IMR-90 (cell line): ENCODE data around the gene SELENOM.

ENCODE experiments used
- BHLHE40 ChIP-seq: fragments of 150-350 bp; IDR thresholded peaks from 2 replicates; pipeline ENCODE4 v1.6.1; 2016; ENCODE audit warnings: mild to moderate bottlenecking, low read depth, low read length
- CEBPB ChIP-seq: IDR thresholded peaks from 2 replicates; pipeline ENCODE4 v1.6.1; 2012; ENCODE audit warnings: low read depth, low read length, improper control_type of control experiment
- CHD1 ChIP-seq: IDR thresholded peaks from 2 replicates; pipeline ENCODE4 v1.6.1; 2012; ENCODE audit warnings: low read depth, low read length, improper control_type of control experiment
- MAFK ChIP-seq: IDR thresholded peaks from 2 replicates; pipeline ENCODE4 v1.6.1; 2012; ENCODE audit warnings: low read depth, low read length, improper control_type of control experiment
- MAZ ChIP-seq: IDR thresholded peaks from 2 replicates; pipeline ENCODE4 v1.6.1; 2012; ENCODE audit warnings: low read depth, mild to moderate bottlenecking, low read length, improper control_type of control experiment, moderate library complexity, borderline replicate concordance
- MXI1 ChIP-seq: IDR thresholded peaks from 2 replicates; pipeline ENCODE4 v1.6.1; 2012; ENCODE audit warnings: low read depth, mild to moderate bottlenecking, low read length, moderate library complexity, borderline replicate concordance
- POLR2A ChIP-seq: IDR thresholded peaks from 2 replicates; pipeline ENCODE4 v1.6.1; 2012; ENCODE audit warnings: mild to moderate bottlenecking, low read depth, low read length
- RCOR1 ChIP-seq: IDR thresholded peaks from 2 replicates; pipeline ENCODE4 v1.6.1; 2012; ENCODE audit warnings: mild to moderate bottlenecking, low read length, improper control_type of control experiment; ENCODE audit not compliant: insufficient replicate concordance
- RFX5 ChIP-seq: IDR thresholded peaks from 2 replicates; pipeline ENCODE4 v1.8.0; 2012; ENCODE audit warnings: low read depth, mild to moderate bottlenecking, low read length, moderate library complexity
- SMC3 ChIP-seq: fragments of 150-350 bp; IDR thresholded peaks from 2 replicates; pipeline ENCODE4 v1.6.1; 2016; ENCODE audit warnings: low read depth, mild to moderate bottlenecking, antibody characterized with exemption, low read length, moderate library complexity
- TF ChIP-seq, protein P1 (sequence below): conservative IDR thresholded peaks from 2 replicates; pipeline ENCODE4 v1.5.1; 2012; ENCODE audit warnings: mild to moderate bottlenecking, low read depth, low read length, improper control_type of control experiment
- TF ChIP-seq, protein P2 (sequence below): fragments of 150-350 bp; IDR thresholded peaks from 2 replicates; pipeline ENCODE4 v1.6.1; 2017; ENCODE audit warnings: mild to moderate bottlenecking, antibody characterized with exemption, low read length, low read depth

DNA sequence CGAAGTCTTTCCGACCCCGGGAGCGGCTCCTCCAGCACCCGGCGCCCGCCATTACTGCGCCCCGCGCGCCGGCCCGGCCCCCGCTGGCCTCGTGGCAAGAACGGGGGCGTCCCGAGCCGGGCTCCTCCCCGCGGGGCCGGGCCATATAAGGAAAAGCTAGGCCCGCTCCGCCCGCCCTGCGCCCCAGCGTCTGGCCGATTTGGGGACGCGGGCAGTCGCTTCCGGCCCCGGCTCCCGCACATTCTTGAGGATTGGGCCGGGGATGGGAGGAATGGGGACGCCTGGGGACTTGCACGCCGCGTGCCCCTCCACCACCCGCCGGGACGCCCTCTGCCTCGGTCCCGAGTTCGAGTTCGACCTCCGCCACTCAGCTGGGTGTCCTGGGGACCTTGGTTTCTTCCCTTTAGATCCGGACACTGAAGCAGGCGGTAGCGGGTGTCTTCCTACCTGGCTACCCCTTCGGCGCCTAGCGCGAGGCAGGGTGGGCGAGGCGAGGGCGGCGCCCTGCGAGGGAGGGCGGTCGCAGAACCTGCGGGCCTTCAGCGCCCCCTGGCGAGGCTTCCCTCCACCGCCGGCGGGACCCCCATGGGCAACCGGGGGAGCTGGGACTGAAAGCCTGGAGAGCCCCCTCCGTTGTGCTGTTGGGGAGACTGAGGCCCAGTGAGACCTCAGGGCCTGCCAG is 22.4 kb downstream of the SELENOM start:
- TF ChIP-seq, protein P1, sequence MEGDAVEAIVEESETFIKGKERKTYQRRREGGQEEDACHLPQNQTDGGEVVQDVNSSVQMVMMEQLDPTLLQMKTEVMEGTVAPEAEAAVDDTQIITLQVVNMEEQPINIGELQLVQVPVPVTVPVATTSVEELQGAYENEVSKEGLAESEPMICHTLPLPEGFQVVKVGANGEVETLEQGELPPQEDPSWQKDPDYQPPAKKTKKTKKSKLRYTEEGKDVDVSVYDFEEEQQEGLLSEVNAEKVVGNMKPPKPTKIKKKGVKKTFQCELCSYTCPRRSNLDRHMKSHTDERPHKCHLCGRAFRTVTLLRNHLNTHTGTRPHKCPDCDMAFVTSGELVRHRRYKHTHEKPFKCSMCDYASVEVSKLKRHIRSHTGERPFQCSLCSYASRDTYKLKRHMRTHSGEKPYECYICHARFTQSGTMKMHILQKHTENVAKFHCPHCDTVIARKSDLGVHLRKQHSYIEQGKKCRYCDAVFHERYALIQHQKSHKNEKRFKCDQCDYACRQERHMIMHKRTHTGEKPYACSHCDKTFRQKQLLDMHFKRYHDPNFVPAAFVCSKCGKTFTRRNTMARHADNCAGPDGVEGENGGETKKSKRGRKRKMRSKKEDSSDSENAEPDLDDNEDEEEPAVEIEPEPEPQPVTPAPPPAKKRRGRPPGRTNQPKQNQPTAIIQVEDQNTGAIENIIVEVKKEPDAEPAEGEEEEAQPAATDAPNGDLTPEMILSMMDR: peak; percentile 75
- TF ChIP-seq POLR2A (peak; percentile 57; the same call in 1 of the 2 replicates), MAFK (no peak), MXI1 (no peak), RFX5 (no peak), CHD1 (no peak), MAZ (peak; percentile 85), CEBPB (no peak), SMC3 (peak; percentile 62; the same call in 1 of the 2 replicates), BHLHE40 (no peak), RCOR1 (no peak)
- TF ChIP-seq, protein P2, sequence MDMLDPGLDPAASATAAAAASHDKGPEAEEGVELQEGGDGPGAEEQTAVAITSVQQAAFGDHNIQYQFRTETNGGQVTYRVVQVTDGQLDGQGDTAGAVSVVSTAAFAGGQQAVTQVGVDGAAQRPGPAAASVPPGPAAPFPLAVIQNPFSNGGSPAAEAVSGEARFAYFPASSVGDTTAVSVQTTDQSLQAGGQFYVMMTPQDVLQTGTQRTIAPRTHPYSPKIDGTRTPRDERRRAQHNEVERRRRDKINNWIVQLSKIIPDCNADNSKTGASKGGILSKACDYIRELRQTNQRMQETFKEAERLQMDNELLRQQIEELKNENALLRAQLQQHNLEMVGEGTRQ: peak; percentile 56
